Occipital lobe (tissue), 2 donors: ENCODE measurements around the gene SDCBP2. TPM values are rescaled to one million over a fixed set of nuclear protein-coding genes. Genes with fewer than 3 reads are reported as not detected.

Experiments used
- DNase-seq: peaks from one replicate; lab custom pipeline; 2025; lab: John Stamatoyannopoulos, UW
- total RNA-seq: library from RNA; depleted of rRNA; stranded (reverse); fragments of >200 nt; gene quantifications from one replicate; pipeline ENCODE4 v1.2.3, GENCODE V29; 2014

The SDCBP2 gene
- total RNA-seq, 1 donor from 2014 or later = 2.0 TPM

DNA sequence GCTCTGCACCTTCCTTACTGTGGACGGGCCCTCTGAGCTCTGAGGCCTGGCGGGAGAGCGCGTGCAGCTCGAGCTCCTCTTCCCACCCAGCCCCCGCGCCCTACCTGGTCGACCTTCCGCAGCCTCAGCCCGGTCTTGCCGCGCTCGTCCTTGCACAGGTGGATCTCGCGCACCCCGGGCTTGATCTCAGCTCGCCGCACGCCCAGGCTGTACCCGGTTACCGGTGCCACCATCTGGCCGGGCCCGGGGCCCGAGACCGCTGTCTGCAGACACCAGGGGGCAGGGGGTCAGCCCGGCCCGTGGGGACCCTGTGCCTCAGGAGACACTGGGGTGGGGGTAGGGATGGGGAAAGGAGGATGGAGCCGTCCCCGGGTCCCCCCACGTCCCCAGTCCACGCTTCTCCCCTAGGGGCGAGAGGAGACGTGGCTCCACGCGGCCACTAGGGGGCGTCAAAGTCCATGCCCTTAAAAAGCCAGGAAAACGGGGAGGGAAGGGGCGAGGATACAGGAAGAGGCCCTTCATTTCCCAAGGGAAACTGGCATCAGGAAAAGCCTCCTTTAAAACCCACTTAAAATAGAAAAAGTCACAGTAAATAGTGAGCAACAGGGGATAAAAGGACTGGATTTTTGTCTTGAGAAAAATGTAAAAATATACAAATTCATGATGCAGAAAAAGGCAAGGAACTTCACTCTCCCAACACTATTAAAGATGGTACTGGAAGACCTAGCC lies 15.5 kb downstream of the SDCBP2 start:
- peak; percentile 50 for DNase-seq

DNA sequence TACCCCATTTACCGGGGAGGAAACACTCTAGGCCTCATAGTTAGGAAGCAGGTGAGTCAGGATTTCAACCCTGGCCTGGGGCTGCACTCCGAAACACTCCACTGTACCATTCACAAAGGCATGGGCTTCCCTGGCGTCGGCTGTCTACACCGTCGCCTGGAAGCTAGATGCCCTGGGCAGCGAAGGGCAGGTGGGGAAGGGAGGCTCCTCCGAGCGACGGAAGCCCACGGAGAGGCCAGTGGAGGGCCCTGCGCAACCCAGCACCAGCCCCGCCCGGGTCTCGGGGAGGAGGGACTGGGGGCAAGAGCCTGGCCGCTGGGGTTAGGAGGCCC lies 16.1 kb downstream of the SDCBP2 start:
- DNase-seq = no peak

- no peak for DNase-seq
These were observed 16.6 kb downstream of the SDCBP2 start for GRCh38 chr20:1312308-1312707.

GRCh38 chr20:1310506-1311190 lies 18.3 kb downstream of the SDCBP2 start:
- DNase-seq = no peak

- peak; percentile 11 for DNase-seq
These were observed 18.9 kb downstream of the SDCBP2 start for GRCh38 chr20:1310071-1310470.

- no peak for DNase-seq
These were observed 19.5 kb downstream of the SDCBP2 start for GRCh38 chr20:1309439-1309847.

- DNase-seq = no peak
These were observed 20.2 kb downstream of the SDCBP2 start for GRCh38 chr20:1308702-1309095.

DNA sequence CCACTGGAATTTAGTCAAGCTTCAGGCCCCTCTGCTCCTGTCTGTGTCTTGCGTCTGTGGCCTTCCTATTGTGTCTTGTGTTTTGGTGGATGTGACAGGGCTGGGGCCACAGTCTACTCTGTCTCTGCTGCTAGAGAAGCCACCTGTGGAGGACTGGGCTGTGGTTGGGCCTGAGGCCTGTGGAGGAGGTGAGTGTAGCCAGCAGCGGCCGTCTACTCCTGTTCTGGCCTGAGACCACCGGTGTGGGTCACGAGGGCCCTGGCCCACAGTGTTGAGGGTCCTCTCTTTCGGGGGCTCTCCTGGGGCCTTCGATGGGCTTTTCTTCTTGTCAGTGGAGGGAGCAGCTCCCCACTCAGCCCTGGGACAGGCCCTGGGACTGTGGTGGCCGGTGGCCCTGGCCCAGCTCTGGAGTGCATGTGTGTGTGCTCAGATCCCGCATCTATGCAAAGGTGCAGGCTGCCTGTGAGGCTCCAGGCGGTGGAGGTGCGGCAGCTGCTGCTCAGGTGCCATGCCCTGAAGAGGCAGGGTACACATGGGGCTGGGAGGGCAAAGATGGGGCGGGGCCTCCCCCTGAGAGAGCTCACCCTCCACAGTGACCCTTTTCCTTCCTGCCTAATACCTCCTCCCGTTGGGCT lies 20.8 kb downstream of the SDCBP2 start:
- DNase-seq = no peak

DNA sequence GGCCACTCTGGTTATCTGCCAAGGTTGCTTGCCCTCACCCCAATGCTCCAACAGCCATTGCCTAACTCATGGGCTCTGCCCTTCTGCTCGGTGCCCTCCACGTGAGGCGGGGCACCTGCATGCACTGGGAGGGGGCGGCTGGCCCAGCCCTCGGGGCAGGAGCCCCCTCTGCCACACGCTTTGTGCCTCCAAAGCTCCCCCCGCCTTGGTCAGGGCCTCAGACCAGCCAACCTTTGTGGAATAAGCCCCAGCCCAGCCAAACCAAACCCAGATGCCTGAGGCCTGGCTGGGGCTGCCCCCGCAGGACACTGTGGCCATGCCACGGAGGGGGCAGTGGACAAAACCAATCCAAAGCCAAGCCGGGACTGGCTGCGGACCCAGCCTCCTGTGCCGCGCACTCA lies 21.4 kb downstream of the SDCBP2 start:
- DNase-seq = no peak

DNA sequence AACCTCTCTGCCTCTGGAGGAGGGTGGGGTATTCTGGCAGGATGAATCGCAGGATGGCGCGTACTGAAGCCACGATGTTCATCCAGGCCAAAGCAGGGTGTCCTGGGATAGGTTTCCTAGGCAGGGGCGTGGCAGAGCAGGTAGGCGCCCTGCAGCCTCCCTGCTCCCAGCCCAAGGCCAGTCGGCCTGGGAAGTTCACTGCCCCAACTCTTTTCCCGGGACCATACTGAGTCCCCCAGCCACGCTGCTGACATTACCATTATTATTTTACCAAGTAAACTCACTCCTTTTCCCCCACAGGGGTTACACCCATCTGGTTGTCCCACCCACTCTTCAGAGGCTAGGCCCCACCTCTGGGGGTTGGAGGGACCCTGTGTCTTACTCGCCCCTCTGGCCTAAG lies 21.8 kb downstream of the SDCBP2 start:
- DNase-seq = no peak

DNA sequence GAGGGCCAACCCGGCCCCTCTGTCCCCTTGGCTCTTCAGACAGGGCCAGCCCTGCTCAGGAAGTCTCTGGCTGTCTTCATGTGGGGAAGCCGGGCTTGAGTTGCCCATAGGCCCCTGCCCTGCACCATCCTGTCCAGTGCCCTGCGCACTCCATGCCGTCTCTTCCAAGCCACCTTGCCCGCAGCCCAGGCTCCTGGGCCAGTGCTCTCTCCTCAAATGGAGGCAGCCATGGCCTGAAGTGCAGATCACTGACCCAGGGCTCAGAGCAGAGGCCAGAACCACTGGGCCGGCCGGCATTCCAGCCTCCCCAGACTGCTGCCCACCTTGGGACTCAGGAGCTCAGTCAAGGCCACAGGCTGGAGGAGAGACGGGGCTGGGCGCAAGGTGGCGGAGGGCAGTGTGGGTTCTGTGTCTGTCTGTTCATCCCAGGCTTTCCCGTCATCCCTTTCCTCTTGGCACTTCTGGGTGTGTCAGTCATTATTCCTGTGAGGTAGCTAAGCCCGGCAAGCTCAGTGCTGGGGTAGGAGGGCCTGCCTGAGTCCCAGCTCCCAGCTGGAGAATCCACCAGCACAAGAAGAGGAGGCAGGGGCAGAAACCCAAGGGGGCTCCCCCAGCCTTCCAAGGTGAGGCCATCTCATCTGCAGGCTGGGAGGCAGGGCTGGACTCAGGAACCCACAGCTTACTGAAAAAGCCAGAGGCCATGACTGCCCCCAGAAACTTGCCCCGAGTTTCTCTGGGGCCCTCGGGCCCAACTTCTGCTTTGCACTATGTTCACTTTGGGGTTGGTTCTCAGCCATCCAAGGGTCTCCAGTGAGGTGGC lies 22.4 kb downstream of the SDCBP2 start:
- no peak for DNase-seq

DNA sequence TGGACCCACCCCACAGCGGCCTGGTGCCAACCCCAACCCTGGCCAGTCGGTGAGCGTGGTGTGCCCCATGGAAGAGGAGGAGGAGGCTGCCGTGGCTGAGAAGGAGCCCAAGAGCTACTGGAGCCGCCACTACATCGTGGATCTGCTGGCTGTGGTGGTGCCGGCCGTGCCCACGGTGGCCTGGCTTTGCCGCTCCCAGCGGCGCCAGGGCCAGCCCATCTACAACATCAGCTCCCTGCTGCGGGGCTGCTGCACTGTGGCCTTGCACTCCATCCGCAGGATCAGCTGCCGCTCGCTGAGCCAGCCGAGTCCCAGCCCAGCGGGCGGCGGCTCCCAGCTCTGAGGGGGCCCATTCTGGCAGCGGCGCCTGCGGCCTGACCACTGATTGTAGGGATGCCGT lies 23.2 kb downstream of the SDCBP2 start:
- no peak for DNase-seq

GRCh38 chr20:1304710-1305515 lies 24.0 kb downstream of the SDCBP2 start:
- DNase-seq = peak; percentile 14

- DNase-seq = no peak
These were observed 26.0 kb downstream of the SDCBP2 start for GRCh38 chr20:1302685-1303541.

DNA sequence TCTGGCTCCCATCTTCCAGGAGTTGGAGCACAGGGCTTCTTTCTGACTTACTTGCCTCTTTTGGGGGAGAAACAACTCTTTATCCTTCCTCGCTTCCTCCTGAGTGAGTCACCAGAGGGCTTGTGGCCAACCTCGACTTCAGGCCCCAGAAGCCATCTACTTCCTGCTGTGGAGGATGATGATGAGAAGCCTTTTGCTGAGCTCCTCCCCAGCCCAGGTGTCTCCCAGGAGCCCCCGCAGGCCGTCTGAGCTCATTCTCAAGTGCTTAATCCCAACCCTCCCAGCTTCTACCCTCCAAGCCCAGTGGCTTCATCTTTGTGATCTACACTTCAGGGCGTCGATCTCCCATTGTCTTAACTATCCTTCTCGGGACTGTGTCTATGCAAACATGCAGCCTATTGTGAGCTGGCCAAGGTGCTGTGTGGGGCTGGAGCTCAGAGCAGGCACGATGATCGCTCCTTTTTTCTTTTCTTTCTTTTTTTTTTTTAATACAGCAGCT lies 27.9 kb downstream of the SDCBP2 start:
- DNase-seq = no peak

DNA sequence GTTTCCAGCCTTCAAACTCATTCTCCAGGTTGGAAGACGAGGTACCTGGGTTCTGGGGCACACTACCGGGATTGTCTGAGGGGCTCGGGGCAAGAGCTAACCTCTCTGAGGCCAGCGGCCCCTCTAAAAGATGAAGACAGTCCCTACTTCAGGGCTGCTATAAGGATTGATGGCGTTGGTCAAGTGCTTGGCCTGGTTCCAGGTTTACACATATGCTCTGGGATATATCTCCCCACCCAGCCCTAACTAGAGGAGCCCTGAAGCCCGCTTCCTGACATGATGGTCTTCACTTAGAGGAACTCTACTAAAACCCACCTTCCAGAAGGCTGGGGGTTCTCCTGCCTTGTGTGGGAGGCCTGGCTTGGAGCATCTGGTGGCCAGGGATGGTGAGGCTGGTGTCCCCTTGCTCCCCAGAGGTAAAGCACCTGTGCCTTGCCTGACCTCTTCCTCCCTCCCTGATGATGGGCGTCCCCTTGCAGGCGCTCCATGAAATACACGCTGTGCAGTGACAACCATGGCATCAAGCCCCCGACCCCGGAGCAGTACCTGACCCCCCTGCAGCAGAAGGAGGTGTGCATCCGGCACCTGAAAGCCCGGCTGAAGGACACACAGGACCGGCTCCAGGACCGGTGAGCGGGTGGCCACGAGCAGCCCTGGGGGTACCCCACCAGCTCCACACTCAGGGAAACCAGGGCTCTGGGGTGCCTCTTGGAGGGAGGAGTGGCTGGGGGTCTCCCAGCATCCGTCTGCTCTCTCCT lies 28.7 kb downstream of the SDCBP2 start:
- no peak for DNase-seq

DNA sequence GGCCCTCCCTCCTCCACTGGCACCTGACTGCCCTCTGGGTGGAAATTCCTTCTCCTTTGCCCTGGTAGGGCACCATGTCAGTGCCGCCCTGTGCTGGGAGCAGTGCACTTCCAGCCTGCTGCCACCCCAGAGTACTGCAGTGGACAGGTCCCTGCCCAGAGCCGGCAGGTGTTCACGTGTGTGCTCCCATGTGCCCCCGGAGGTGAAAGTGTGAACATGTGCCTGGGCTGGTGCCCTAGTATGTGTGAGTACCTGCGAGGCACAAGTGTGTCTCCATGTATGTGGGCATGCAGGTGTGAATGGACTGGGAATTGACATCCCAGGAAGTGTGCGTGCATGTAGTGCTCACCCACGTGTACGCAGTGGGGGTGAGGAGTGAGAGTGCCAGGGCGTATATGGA lies 29.4 kb downstream of the SDCBP2 start:
- no peak for DNase-seq

GRCh38 chr20:1298888-1299511 lies 29.9 kb downstream of the SDCBP2 start:
- DNase-seq = no peak

GRCh38 chr20:1298166-1298565 lies 30.8 kb downstream of the SDCBP2 start:
- no peak for DNase-seq
